HG03135 (cell line): ENCODE measurements around the gene CRYGN.

Experiments
- ATAC-seq: cut with Tn5 transposase; IDR thresholded peaks from one replicate; pipeline ENCODE4 v1.9.1; 2021; ENCODE audit warnings: mild to moderate bottlenecking, moderate library complexity; ENCODE audit not compliant: unreplicated experiment

The CRYGN gene

GRCh38 chr7:151440799-151441445 is 981 bp upstream of the CRYGN start:
- ATAC-seq = no peak

DNA sequence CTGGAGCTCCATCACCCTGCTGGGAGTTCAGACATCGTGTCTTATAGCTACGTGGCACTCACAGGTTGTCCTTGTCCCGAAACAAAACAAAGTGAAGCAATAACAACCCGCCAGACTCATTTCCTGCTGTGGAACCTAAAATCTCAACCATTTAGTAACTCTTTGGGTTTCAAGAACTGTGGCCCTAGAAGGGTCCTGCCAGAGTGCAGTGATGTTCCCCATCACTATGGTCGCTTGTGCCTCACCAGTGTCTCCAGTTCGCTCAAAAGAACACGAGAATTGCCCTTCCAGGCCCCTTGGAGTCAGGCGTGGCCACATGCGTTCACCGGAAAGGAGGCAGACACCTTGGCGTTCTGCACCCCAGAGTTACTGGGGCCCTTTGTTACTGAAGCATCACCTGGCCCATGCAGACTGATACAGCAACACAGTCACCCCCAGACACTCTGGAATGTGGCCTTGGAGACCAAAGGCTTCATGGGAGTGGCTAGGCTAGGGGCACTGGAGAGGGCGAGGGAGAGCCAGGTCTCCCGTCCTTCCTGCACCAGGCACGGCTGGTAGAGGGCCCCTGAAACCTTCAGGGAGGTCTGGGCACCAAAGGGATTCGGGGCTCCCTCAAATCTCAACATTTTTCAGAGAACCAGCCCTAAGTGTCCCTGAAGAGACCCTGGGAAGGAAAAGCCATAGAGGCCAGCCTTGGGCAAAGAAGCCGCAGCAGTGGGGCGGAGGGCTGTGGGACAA is 908 bp downstream of the CRYGN start:
- no peak for ATAC-seq

- ATAC-seq = no peak
These were observed 1.9 kb downstream of the CRYGN start for GRCh38 chr7:151437866-151438516.

DNA sequence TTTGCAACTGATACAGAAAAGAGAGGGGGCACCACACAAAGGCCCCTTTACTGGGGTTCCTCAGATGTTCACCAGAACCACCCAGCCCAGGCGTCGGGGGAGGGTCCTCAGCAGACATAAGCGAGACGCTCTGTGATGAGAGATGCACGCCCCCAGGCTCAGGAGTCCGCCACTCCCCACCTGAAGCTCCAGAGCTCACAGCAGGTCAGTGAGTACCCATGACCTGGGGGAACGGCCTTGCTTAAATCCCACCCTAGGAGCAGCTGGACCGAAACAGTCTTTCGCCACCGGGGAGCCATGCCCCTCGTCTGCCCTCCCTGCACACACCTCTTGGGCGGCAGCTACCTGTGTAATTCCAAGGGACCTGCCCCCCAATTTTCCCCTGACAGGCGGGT is 2.8 kb downstream of the CRYGN start:
- ATAC-seq = no peak

DNA sequence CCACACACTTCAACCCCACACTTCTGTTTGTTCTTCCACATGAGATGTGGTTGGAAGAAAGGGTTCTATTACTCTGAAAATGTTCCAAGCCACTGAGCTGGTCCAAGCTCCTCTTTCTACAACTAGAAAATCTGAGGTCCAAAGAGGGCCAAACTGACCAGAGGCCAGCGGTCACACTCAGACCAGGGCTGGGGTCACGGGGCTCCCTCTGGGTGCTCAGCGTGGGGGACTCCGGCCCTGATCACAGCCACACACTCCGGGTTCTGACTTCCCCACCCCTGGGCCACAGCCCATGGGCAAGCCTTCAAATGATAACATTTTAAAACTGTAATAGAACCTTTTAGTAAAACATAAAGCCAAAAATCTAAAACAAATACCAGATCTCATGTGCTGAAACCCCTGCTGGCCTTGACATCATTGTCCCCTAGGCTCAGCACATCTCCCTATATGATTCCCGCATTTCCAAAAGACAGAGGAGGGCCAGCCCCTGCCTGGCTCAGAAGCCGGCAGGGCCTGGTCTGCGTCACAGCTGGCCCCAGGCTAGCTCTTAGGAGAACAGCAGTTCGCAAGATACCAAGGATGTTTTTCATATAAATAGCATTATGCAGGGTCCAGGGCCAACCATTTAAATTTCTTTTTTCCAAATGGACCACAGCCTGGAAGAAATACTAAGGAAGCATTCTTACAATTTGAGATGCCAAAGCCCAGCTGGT is 3.3 kb downstream of the CRYGN start:
- ATAC-seq = no peak

GRCh38 chr7:151435971-151436370 is 4.0 kb downstream of the CRYGN start:
- ATAC-seq = no peak

DNA sequence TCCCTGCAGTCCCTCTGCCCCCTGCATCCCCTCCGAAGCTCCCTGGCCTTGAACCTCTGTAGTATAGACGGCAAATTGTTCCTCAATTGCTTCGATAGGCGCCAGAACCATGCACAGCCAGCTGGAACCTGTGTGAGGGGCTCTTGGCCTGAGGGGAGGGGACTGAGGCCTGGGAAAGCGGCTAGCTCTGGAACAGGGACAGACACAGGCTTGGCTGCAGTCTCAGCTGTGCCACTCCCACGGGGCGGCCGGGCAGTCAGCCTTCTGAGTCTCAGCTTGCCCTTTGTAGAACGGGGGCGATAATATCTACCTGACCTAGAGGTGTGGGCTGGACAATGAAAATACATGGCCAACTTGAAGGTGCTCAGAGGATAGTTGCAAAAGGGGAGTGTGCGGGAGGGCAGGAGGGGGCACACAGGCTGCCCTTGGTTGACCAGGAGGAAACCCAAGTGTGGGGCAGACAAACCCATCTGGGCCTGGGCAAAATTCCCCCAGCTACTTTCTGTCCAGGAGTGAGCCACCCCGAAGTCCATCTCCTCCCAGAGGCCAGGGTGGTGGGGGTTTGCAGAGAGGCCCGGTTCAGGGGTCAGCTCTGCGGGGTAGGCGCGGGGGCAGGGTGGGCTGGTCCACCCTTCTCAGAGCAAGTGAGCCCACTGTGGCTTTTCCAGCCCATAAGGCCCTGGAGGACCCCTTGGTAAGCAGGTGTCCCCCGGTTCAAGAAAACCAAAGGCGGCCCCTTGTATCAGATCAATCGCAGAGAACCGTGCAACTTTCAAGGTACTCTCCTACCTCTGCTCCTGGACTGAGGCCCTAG is 4.6 kb downstream of the CRYGN start:
- no peak for ATAC-seq

GRCh38 chr7:151434549-151434948 is 5.4 kb downstream of the CRYGN start:
- ATAC-seq = no peak

DNA sequence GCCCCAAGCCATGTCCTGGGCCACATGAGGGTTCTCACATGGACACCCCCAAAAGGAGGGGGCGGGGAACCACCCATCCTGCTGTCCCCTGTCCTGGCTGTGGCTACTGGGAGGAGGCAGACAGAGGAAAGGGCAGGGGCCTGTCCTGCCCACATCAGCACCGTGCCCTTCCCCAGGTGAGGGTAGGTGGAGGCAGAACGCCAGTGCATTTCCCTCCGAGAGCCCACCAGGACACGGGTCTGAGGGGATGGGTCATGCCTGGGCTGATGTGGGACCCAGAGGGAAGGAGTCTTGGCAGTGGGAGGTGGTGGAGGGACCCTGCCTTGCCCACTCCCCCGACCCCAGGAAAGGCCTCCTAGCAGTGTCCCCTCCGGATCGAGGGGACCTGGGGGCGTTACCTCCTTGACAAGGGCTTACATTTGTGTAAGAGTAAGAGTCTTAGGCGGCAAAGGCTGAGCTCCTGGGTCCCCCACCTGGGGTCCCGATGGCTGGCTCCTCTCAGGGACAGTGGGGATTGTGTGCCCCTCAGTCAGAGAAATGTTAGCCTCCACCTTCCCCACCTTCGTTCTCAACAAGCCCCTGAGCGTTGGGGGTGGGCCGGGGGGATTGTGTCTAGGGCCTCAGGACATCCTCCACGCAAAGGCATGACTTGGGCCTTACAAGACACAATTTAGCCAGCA is 6.1 kb downstream of the CRYGN start:
- ATAC-seq = no peak

DNA sequence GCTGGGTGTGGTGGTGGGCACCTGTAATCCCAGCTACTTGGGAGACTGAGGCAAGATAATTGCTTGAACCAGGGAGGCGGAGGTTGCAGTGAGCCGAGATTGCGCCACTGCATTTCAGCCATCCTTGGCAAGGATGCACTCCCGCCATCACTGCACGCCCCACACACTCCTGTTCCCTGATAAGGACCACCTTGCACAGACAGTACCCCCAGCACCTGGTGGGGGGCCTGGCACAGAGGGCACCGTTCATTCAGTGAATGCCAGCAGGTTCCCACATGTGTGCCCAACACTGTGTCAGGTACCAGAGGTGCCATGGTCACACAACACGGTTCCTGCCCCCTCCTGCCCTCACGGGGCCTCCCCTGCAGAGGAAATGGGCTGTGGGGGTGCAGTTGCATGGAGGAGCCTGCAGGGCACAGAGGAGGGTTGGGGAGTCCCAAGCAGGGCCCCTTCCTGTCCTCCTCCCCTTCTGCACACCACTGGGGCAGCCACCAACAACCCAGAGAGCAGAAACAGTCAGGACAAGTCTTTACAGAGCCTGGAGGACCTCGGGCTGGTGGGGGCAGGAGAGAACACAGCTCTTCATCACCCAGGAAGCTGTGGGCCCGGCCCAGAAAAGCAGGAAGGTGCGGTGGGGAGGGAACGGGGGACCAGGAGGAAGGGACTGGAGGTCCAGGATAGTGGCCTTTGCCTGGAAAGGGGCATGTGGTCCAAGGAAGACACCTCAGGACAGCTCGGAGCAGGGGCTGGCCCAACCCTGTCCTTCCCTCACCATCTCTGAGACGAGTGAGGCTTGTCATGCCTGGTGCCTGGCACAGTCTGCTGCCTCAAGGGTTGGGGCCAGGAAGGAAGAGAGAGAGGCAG is 7.1 kb downstream of the CRYGN start:
- ATAC-seq = no peak

DNA sequence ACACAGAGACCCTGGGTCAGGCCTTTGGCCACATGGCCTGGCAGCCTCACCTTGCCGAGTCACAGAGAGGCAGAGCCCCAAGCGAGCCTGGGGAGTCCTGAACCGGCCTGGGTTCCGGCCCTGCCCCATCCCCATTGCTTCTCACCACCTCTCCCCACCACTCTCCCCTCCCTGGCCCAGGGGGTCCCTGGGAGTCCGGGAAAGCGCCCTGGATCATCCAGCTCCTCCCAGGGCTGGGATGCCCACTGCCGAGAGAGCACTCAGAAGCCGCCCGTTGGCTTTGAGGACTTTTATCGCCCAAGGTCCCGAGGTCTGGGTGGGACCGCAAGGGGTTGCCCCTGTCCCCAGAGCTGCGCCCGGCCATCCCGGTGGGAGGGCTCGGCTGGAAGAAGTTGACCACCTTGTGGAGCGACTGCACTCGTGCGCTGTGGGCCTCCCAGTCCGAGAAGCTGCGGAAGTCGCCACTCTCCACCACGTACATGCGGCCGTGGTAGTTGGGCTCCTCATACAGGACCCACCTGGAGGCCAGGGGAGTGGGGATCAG is 8.1 kb downstream of the CRYGN start:
- no peak for ATAC-seq

DNA sequence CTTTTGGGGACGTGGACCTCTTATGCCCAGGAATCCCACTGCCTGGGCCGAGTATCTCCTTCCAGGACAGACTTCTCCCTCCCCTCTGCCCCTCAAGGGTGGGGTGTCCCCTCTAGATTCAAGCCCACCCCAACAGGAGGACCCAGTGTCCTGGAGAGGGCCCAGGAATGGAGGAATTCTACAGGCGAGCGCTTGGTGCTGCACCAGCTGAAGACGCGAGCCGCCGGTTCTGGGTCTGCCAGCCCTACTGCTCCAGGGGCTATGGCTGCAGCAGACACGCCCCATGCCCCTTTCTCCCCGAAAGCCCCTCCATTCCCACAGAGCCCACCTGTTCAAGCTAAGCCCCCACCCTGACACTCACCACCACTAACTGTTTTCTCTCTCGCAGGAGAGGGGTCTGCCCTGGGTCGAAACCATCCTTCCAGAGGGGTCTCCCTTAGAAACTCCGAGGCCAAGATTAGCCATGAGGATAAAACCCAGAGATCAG is 8.6 kb downstream of the CRYGN start:
- ATAC-seq = no peak

GRCh38 chr7:151430391-151431205 is 9.3 kb downstream of the CRYGN start:
- ATAC-seq = no peak

DNA sequence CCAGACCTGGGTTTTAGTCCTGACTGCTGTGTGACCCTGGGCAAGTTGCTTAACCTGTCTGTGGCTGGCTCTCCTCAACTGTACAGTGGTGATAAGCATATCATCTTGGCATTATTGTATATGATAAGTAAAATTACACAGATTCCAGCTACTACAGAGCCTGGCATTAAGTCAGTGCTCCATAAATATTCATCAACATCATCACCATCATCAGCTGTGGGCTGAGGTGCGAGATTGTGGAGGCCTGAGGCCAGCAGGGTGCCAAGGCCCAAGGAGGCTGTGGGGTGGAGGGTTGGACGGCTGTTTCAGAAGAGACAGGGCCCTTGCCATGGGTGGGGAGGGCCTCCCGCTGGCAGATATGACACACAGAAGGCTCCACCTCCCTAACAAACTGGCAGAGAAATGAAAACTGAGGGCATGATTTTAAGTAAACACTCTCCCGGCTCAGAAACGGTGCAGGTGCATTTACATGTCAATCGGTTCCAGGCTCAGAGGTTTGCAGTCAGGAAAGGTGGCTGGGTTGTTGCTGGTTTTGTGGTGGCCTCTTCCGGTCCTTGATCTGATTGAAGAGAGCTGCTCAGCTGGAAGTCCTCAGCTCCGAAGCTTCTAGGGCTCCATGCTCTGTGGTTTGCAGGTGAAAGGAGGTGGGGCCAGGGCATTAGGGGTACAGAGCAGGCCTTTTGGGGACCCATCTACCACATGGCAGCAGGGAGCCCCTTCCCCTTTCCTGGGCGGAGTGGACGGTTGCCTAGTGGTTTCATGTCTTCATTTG is 10.2 kb downstream of the CRYGN start:
- ATAC-seq = no peak

- ATAC-seq = no peak
These were observed 10.7 kb downstream of the CRYGN start for GRCh38 chr7:151429237-151429559.

DNA sequence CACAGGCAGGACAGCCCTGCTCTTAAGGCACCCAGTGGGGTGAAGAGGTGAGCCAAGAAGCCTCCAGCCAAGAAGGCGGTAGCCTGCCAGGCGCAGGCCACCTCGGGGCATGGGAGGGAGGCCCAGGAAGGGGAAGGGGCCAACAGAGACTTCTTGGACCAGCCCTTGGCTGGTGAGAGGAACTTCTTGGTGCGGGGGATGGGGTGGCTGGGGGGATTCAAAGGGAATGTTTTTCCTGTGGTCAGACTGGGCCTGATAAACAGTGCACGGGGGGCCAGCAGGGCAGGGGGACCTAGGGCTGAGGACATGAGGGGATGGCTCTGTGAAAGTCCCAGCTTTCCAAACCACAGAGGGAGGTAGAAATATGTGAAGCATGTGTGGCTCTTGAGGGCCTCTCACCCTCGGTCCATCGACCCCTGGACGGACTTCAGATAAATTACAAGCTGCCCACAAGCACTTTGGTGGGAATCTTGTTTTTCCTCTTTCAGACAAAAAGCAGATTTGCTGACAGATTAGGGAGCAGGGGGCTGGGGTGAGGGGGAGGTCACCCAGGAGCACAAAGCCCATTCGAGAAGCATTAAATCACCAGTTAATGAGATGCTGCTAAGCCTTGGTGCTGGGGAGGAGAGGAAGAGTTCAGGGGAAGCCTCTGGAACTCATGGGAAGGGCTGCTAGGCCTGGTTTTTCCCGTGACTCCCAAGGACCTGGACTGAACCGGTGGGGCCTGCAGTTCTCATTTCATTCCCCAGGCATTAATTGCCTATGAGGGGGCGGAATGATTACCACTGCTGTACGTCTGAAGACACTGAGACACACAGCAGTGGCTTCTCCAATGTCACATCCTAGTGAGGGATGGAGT is 11.3 kb downstream of the CRYGN start:
- no peak for ATAC-seq
